Measurements from ENCODE around the gene NUP153.
A peak's percentile ranks its signal among the peaks of the same experiment; 100 is the strongest.
"Not testable (repeated sequence)": the region's sequence is repeated elsewhere in the genome, so short reads cannot be mapped to it uniquely, and the experiment has no call there.

The NUP153 gene

GRCh38 chr6:17600527-17601385, 106.0 kb downstream of the NUP153 start:
- ATAC-seq (replicated peaks) = peak; percentile 65
- Mint-ChIP-seq H3K4me3 (peak overlapping the region; percentile 86 to 89), H3K36me3 (ENCODE audit: insufficient read depth) (peaks cover 40% of the 10 kb centered on the region), H3K27ac (peak overlapping the region; percentile 91 to 92), H3K4me1 (ENCODE audit: low read depth in 2 of 2) (peaks cover 27 to 43% of the 10 kb centered on the region in 2 donors), H3K9me3 (no peaks in the 10 kb centered on the region), H3K27me3 (no peaks in the 10 kb centered on the region)
- peak; percentile 33 to 47 (median 38) for DNase-seq

GRCh38 chr6:17599877-17600526, 106.7 kb downstream of the NUP153 start, which contains the start of gene FAM8A1:
FAM8A1 (plus strand) TSS chr6:17600302; CDS start chr6:17600410, 108 bp downstream.
- H3K36me3 Mint-ChIP-seq (ENCODE audit: insufficient read depth) = peaks cover 33% of the 10 kb centered on the region
- no peaks in the 10 kb centered on the region for H3K27me3 Mint-ChIP-seq
- ATAC-seq (replicated peaks) = peak; percentile 86
- peaks cover 27 to 43% of the 10 kb centered on the region in 2 donors for H3K4me1 Mint-ChIP-seq (ENCODE audit: low read depth in 2 of 2)
- peak within 1 kb of the TSS; percentile 86 to 89 for H3K4me3 Mint-ChIP-seq
- no peaks in the 10 kb centered on the region for H3K9me3 Mint-ChIP-seq
- DNase-seq = peak; percentile 91 to 92 (median 91)
- peak within 1 kb of the TSS; percentile 91 to 92 for H3K27ac Mint-ChIP-seq

GRCh38 chr6:17596085-17596484, 110.6 kb downstream of the NUP153 start:
- no peaks in the 10 kb centered on the region for H3K9me3 Mint-ChIP-seq
- no peak overlapping the region for H3K27ac Mint-ChIP-seq
- H3K27me3 Mint-ChIP-seq = no peaks in the 10 kb centered on the region
- DNase-seq (no peak), ATAC-seq (replicated peaks) (no peak)
- peaks cover 12% of the 10 kb centered on the region for H3K36me3 Mint-ChIP-seq (ENCODE audit: insufficient read depth)
- H3K4me3 Mint-ChIP-seq = no peak overlapping the region
- H3K4me1 Mint-ChIP-seq (ENCODE audit: low read depth in 2 of 2) = peaks cover 3 to 12% of the 10 kb centered on the region in 2 donors

GRCh38 chr6:17593246-17593645, 113.5 kb downstream of the NUP153 start:
- H3K27ac Mint-ChIP-seq = no peak overlapping the region

GRCh38 chr6:17591287-17591686, 115.4 kb downstream of the NUP153 start:
- DNase-seq = no peak
- Mint-ChIP-seq H3K9me3 (no peaks in the 10 kb centered on the region), H3K27me3 (no peaks in the 10 kb centered on the region), H3K27ac (no peak overlapping the region), H3K4me1 (ENCODE audit: low read depth in 2 of 2) (peaks cover 2 to 7% of the 10 kb centered on the region in 2 donors), H3K4me3 (no peak overlapping the region), H3K36me3 (ENCODE audit: insufficient read depth) (peaks cover 3% of the 10 kb centered on the region)
- no peak for ATAC-seq (replicated peaks)

More at GRCh38 chr6:17593246-17593645, 113.5 kb downstream of the NUP153 start:
- DNase-seq = no peak
- Mint-ChIP-seq H3K4me1 (ENCODE audit: low read depth in 2 of 2) (peaks cover 0 to 11% of the 10 kb centered on the region in 2 donors), H3K9me3 (no peaks in the 10 kb centered on the region), H3K4me3 (no peak overlapping the region), H3K27me3 (no peaks in the 10 kb centered on the region), H3K36me3 (ENCODE audit: insufficient read depth) (peaks cover 3% of the 10 kb centered on the region)
- no peak for ATAC-seq (replicated peaks)

- no peaks in the 10 kb centered on the region for H3K9me3 Mint-ChIP-seq
- H3K36me3 Mint-ChIP-seq (ENCODE audit: insufficient read depth) = peaks cover 3% of the 10 kb centered on the region
- peak; percentile 51 for ATAC-seq (replicated peaks)
- no peak overlapping the region for H3K4me3 Mint-ChIP-seq
- no peak for DNase-seq
- H3K4me1 Mint-ChIP-seq (ENCODE audit: low read depth in 2 of 2) = peaks cover 2 to 10% of the 10 kb centered on the region in 2 donors
- no peaks in the 10 kb centered on the region for H3K27me3 Mint-ChIP-seq
- peak overlapping the region in 1 of 2 donors; percentile 46 for H3K27ac Mint-ChIP-seq
Measured at GRCh38 chr6:17589406-17590096, 117.2 kb downstream of the NUP153 start.

- ATAC-seq (replicated peaks) = no peak
Measured at GRCh38 chr6:17588011-17588410, 118.7 kb downstream of the NUP153 start.

GRCh38 chr6:17586623-17587022, 120.1 kb downstream of the NUP153 start:
- not testable (repeated sequence) for H3K4me3 Mint-ChIP-seq; H3K27me3 Mint-ChIP-seq; H3K27ac Mint-ChIP-seq; ATAC-seq (replicated peaks); H3K4me1 Mint-ChIP-seq (ENCODE audit: low read depth in 2 of 2); H3K36me3 Mint-ChIP-seq (ENCODE audit: insufficient read depth); H3K9me3 Mint-ChIP-seq; DNase-seq

More at GRCh38 chr6:17588011-17588410, 118.7 kb downstream of the NUP153 start:
- Mint-ChIP-seq H3K4me1 (ENCODE audit: low read depth in 2 of 2) (peaks cover 2 to 10% of the 10 kb centered on the region in 2 donors), H3K27me3 (no peaks in the 10 kb centered on the region), H3K4me3 (no peak overlapping the region), H3K27ac (no peak overlapping the region), H3K36me3 (ENCODE audit: insufficient read depth) (no peaks in the 10 kb centered on the region), H3K9me3 (no peaks in the 10 kb centered on the region)
- no peak for DNase-seq

- no peaks in the 10 kb centered on the region for H3K36me3 Mint-ChIP-seq (ENCODE audit: insufficient read depth)
- peak; percentile 42 for ATAC-seq (replicated peaks)
- H3K27ac Mint-ChIP-seq = no peak overlapping the region
- H3K9me3 Mint-ChIP-seq = no peaks in the 10 kb centered on the region
- no peak for DNase-seq
- peaks cover 0 to 10% of the 10 kb centered on the region in 2 donors for H3K27me3 Mint-ChIP-seq
- no peak overlapping the region for H3K4me3 Mint-ChIP-seq
- H3K4me1 Mint-ChIP-seq (ENCODE audit: low read depth in 2 of 2) = peaks cover 2 to 10% of the 10 kb centered on the region in 2 donors
Measured at GRCh38 chr6:17585766-17586490, 120.8 kb downstream of the NUP153 start.

- DNase-seq (no peak), ATAC-seq (replicated peaks) (peak; percentile 65)
- Mint-ChIP-seq H3K4me3 (no peak overlapping the region), H3K36me3 (ENCODE audit: insufficient read depth) (no peaks in the 10 kb centered on the region), H3K27me3 (peaks cover 0 to 12% of the 10 kb centered on the region in 2 donors), H3K4me1 (ENCODE audit: low read depth in 2 of 2) (peaks cover 2 to 8% of the 10 kb centered on the region in 2 donors), H3K27ac (no peak overlapping the region), H3K9me3 (no peaks in the 10 kb centered on the region)
Measured at GRCh38 chr6:17584241-17584803, 122.4 kb downstream of the NUP153 start.

GRCh38 chr6:17583811-17584210, 122.9 kb downstream of the NUP153 start:
- Mint-ChIP-seq H3K4me3 (no peak overlapping the region), H3K27ac (no peak overlapping the region), H3K9me3 (no peaks in the 10 kb centered on the region), H3K4me1 (ENCODE audit: low read depth in 2 of 2) (peaks cover 2 to 3% of the 10 kb centered on the region in 2 donors), H3K36me3 (ENCODE audit: insufficient read depth) (no peaks in the 10 kb centered on the region), H3K27me3 (peaks cover 0 to 12% of the 10 kb centered on the region in 2 donors)
- DNase-seq (no peak), ATAC-seq (replicated peaks) (no peak)

GRCh38 chr6:17581282-17581681, 125.4 kb downstream of the NUP153 start:
- not testable (repeated sequence) for H3K9me3 Mint-ChIP-seq; H3K36me3 Mint-ChIP-seq (ENCODE audit: insufficient read depth); ATAC-seq (replicated peaks); H3K4me1 Mint-ChIP-seq (ENCODE audit: low read depth in 2 of 2); H3K27ac Mint-ChIP-seq; DNase-seq
- Mint-ChIP-seq H3K4me3 (peak overlapping the region; percentile 61 to 81), H3K27me3 (peaks cover 5 to 12% of the 10 kb centered on the region in 2 donors)
